Panc1 (cell line): ENCODE measurements around the gene CCNA2. TPM values are rescaled to one million over a fixed set of nuclear protein-coding genes. Genes with fewer than 3 reads are reported as not detected.

ENCODE experiments used
- ATAC-seq: fragments of 200-7000 bp; cut with Tn5 transposase; 2 replicates; pipeline ENCODE4 v1.9.1; 2020; ENCODE audit warnings: mild to moderate bottlenecking, moderate library complexity
- BruUV-seq: library from RNA; stranded (reverse); fragments of 400-500 nt; replicated peaks from 2 replicates; lab custom pipeline; 2021; lab: Mats Ljungman, UMichigan
- CTCF ChIA-PET: fragments of 300-600 bp; sonication (Branson Sonifier 250); formaldehyde crosslinking; loops from one replicate; lab custom pipeline; 2022; ENCODE audit warnings: antibody characterized with exemption; lab: Charles Lee
- POLR2A ChIA-PET: fragments of 300-600 bp; sonication (Branson Sonifier 250); formaldehyde crosslinking; loops from one replicate; lab custom pipeline; 2022; ENCODE audit warnings: antibody characterized with exemption; lab: Charles Lee
- DNase-seq: peaks from one replicate; pipeline ENCODE4 v3.0.0-alpha.2; 2010; ENCODE audit warnings: low read depth, low spot score
- H3K27ac ChIP-seq: 2 replicates; pipeline ENCODE4 v1.5.1; 2011; ENCODE audit warnings: mild to moderate bottlenecking, low read length, inconsistent platforms
- H3K27me3 ChIP-seq: fragments of 200-500 bp; sonication (Bioruptor generic); 2 replicates; pipeline ENCODE4 v1.6.0; 2014; ENCODE audit warnings: low read length, inconsistent platforms; ENCODE audit not compliant: control insufficient read depth, insufficient read depth
- H3K36me3 ChIP-seq: fragments of 200-500 bp; sonication (Bioruptor generic); 2 replicates; pipeline ENCODE4 v1.5.1; 2014; ENCODE audit warnings: inconsistent platforms, mild to moderate bottlenecking, low read length, moderate library complexity; ENCODE audit not compliant: control insufficient read depth, insufficient read depth
- H3K4me1 ChIP-seq: 2 replicates; pipeline ENCODE4 v1.5.1; 2011; ENCODE audit warnings: inconsistent platforms, mild to moderate bottlenecking, low read length, moderate library complexity; ENCODE audit not compliant: control insufficient read depth, insufficient read depth
- H3K4me3 ChIP-seq, 2 experiments: 2 replicates each; pipeline ENCODE4 v1.5.1; 2011 to 2012; ENCODE audit warnings: low read depth in 2 of 2, low read length in 2 of 2, mild to moderate bottlenecking in 2 of 2, inconsistent platforms in 1 of 2, moderate library complexity in 1 of 2
- H3K9me3 ChIP-seq: fragments of 200-500 bp; sonication (Bioruptor generic); 2 replicates; pipeline ENCODE4 v1.5.1; 2014; ENCODE audit warnings: low read depth, mild to moderate bottlenecking, inconsistent platforms, low read length, moderate library complexity; ENCODE audit not compliant: control insufficient read depth, insufficient read depth
- POLR2AphosphoS5 ChIP-seq: IDR thresholded peaks from 2 replicates; pipeline ENCODE4 v1.6.1; 2012; ENCODE audit warnings: mild to moderate bottlenecking, low read depth, low read length, moderate library complexity
- SIN3A ChIP-seq: IDR thresholded peaks from 2 replicates; pipeline ENCODE4 v1.6.1; 2012; ENCODE audit warnings: low read depth, mild to moderate bottlenecking, low read length, moderate library complexity, borderline replicate concordance; ENCODE audit not compliant: insufficient read depth
- TCF7L2 ChIP-seq: IDR thresholded peaks from 2 replicates; pipeline ENCODE4 v1.6.1; 2011; ENCODE audit warnings: mild to moderate bottlenecking, low read depth, low read length, inconsistent platforms
- in situ Hi-C: cut with HindIII; loops from 2 replicates; pipeline ENCODE4 v1.10.0; 2016; ENCODE audit warnings: low sequenced_read_pairs, low pct_unique_long_range_greater_than_20kb
- intact Hi-C: fragments of 100-400 bp; cut with micrococcal nuclease; formaldehyde crosslinking; loops from one replicate; pipeline ENCODE4 v1.10.0; 2022; ENCODE audit not compliant: unreplicated experiment
- total RNA-seq: library from RNA; stranded (reverse); gene quantifications from one replicate; pipeline ENCODE4 v1.2.1, GENCODE V29; 2021; ENCODE audit not compliant: unreplicated experiment
- TF ChIP-seq, protein P1 (sequence below), 2 experiments: IDR thresholded peaks; 2 replicates each; pipeline ENCODE4 v1.6.1; 2011 to 2012; ENCODE audit warnings: low read depth in 2 of 2, control low read depth in 1 of 2, low read length in 1 of 2, mild to moderate bottlenecking in 1 of 2, moderate library complexity in 1 of 2; ENCODE audit not compliant: insufficient read depth in 1 of 2
- TF ChIP-seq, protein P2 (sequence below): fragments of 450-650 bp; IDR thresholded peaks from 2 replicates; pipeline ENCODE4 v1.5.1; 2017; ENCODE audit warnings: mild to moderate bottlenecking

Gene CCNA2
- total RNA-seq, 1 experiment from 2014 or later, result 31.8 TPM

- BruUV-seq, result no TSS peak
- Histone ChIP-seq H3K4me3 (no peak overlapping the region), H3K9me3 (no peaks in the 10 kb centered on the region), H3K27ac (no peak overlapping the region), H3K36me3 (peaks cover 2% of the 10 kb centered on the region; the same call in 1 of the 2 replicates), H3K4me1 (no peaks in the 10 kb centered on the region), H3K27me3 (no peaks in the 10 kb centered on the region)
- TF ChIP-seq POLR2AphosphoS5, result no peak
- TF ChIP-seq SIN3A, result no peak
- TF ChIP-seq, protein P1, sequence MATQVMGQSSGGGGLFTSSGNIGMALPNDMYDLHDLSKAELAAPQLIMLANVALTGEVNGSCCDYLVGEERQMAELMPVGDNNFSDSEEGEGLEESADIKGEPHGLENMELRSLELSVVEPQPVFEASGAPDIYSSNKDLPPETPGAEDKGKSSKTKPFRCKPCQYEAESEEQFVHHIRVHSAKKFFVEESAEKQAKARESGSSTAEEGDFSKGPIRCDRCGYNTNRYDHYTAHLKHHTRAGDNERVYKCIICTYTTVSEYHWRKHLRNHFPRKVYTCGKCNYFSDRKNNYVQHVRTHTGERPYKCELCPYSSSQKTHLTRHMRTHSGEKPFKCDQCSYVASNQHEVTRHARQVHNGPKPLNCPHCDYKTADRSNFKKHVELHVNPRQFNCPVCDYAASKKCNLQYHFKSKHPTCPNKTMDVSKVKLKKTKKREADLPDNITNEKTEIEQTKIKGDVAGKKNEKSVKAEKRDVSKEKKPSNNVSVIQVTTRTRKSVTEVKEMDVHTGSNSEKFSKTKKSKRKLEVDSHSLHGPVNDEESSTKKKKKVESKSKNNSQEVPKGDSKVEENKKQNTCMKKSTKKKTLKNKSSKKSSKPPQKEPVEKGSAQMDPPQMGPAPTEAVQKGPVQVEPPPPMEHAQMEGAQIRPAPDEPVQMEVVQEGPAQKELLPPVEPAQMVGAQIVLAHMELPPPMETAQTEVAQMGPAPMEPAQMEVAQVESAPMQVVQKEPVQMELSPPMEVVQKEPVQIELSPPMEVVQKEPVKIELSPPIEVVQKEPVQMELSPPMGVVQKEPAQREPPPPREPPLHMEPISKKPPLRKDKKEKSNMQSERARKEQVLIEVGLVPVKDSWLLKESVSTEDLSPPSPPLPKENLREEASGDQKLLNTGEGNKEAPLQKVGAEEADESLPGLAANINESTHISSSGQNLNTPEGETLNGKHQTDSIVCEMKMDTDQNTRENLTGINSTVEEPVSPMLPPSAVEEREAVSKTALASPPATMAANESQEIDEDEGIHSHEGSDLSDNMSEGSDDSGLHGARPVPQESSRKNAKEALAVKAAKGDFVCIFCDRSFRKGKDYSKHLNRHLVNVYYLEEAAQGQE (IDR thresholded peaks at IDR 0.05; ENCODE audit: insufficient read depth in 1 of 2, low read depth in 2 of 2, low read length in 1 of 2), result no peak
- TF ChIP-seq, protein P2, sequence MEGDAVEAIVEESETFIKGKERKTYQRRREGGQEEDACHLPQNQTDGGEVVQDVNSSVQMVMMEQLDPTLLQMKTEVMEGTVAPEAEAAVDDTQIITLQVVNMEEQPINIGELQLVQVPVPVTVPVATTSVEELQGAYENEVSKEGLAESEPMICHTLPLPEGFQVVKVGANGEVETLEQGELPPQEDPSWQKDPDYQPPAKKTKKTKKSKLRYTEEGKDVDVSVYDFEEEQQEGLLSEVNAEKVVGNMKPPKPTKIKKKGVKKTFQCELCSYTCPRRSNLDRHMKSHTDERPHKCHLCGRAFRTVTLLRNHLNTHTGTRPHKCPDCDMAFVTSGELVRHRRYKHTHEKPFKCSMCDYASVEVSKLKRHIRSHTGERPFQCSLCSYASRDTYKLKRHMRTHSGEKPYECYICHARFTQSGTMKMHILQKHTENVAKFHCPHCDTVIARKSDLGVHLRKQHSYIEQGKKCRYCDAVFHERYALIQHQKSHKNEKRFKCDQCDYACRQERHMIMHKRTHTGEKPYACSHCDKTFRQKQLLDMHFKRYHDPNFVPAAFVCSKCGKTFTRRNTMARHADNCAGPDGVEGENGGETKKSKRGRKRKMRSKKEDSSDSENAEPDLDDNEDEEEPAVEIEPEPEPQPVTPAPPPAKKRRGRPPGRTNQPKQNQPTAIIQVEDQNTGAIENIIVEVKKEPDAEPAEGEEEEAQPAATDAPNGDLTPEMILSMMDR, result no peak
- no peak for TF ChIP-seq TCF7L2
- DNase-seq, result no peak
- POLR2A ChIA-PET, result no interaction called here
- no peak for ATAC-seq
- CTCF ChIA-PET, result no interaction called here
- intact Hi-C loops (no loop called here), in situ Hi-C loops (no loop called here)
These were observed 36.4 kb upstream of the CCNA2 start for GRCh38 chr4:121860121-121860520.

DNA sequence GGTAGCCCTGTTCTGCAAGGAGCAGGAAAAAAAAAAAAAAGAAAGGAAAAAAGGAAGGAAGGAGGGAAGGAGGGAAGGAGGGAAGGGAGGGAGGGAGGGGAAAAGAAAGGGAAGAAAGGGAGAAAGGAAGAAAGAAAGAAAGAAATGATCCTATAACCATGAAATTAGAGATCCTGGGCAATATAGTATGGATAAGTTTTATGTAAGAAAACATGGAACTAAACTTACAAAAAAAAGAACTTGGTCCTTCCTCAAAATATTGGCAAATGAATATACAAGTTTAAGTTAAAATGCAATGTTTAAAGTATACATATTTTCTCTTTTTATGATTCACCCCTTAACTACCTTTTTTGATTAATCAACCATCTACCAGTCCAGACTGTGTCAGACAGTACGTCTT, 27.7 kb upstream of the CCNA2 start:
- H3K27ac ChIP-seq, result no peak overlapping the region
- no peaks in the 10 kb centered on the region for H3K9me3 ChIP-seq
- ChIA-PET POLR2A (no interaction called here), CTCF (no interaction called here)
- no TSS peak for BruUV-seq
- no peaks in the 10 kb centered on the region for H3K4me1 ChIP-seq
- in situ Hi-C loops, result no loop called here
- ATAC-seq (no peak), DNase-seq (no peak)
- no peak for TF ChIP-seq TCF7L2
- no peaks in the 10 kb centered on the region; the same call in 1 of the 2 replicates for H3K36me3 ChIP-seq
- intact Hi-C loops, result no loop called here
- H3K4me3 ChIP-seq, result no peak overlapping the region
- no peaks in the 10 kb centered on the region for H3K27me3 ChIP-seq

DNA sequence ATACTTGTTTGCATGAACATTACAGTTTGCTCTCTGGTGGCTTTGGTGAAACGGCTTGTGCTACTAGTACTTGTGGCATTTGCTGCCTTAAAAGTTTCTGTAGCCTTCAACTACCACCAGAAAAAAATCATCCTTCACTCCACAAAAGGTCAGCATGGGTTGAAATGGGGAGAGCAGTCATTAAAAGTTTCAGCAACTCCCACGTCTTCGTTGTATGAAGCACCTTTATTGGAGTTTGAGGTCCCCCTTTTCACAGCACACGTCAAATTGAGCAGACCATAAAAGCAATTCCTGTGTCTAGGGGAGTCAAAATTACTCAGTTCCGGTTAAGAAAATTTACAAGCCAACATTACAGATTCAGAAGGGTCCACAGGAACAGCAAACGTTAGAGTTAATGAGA, 23.0 kb upstream of the CCNA2 start:
- BruUV-seq, result no TSS peak
- no peak overlapping the region for H3K27ac ChIP-seq
- H3K4me3 ChIP-seq, result no peak overlapping the region
- CTCF ChIA-PET, result no interaction called here
- TF ChIP-seq POLR2AphosphoS5, result no peak
- DNase-seq, result no peak
- H3K36me3 ChIP-seq, result no peaks in the 10 kb centered on the region
- in situ Hi-C loops, result no loop called here
- H3K27me3 ChIP-seq, result no peaks in the 10 kb centered on the region
- H3K4me1 ChIP-seq, result no peaks in the 10 kb centered on the region
- intact Hi-C loops, result no loop called here
- H3K9me3 ChIP-seq, result no peaks in the 10 kb centered on the region
- ATAC-seq, result no peak
- POLR2A ChIA-PET, result no interaction called here
